Measurements from ENCODE around the gene ORC6.

- TF ChIP-seq SMC3 (IDR thresholded peaks at IDR 0.05; ENCODE audit: borderline replicate concordance, low read length) (no peak), CTCF (IDR thresholded peaks at IDR 0.05 in 2 of 3, conservative IDR thresholded peaks at IDR 0.05 in 1 of 3; ENCODE audit: control insufficient read depth in 2 of 3, extremely low read depth in 1 of 3, insufficient read depth in 1 of 3, low read depth in 3 of 3, low read length in 3 of 3) (no peak), POLR2AphosphoS5 (IDR thresholded peaks at IDR 0.05; ENCODE audit: low read length) (no peak), MXI1 (IDR thresholded peaks at IDR 0.05; ENCODE audit: low read depth, low read length) (no peak), EGR1 (IDR thresholded peaks at IDR 0.05; ENCODE audit: borderline replicate concordance in 1 of 2, low read depth in 2 of 2, low read length in 2 of 2) (no peak), ATF2 (IDR thresholded peaks at IDR 0.05; ENCODE audit: low read length) (no peak), ZBED1 (IDR thresholded peaks at IDR 0.05; ENCODE audit: borderline replicate concordance) (no peak), ZBTB33 (IDR thresholded peaks at IDR 0.05) (no peak), MYC (IDR thresholded peaks at IDR 0.05; ENCODE audit: insufficient read depth, insufficient read length, insufficient replicate concordance, low read length, severe bottlenecking) (no peak), CHD4 (IDR thresholded peaks at IDR 0.05) (no peak), NFYB (IDR thresholded peaks at IDR 0.05; ENCODE audit: insufficient read depth, low read depth, low read length) (no peak), YY1 (IDR thresholded peaks at IDR 0.05; ENCODE audit: low read depth, low read length) (no peak), BHLHE40 (IDR thresholded peaks at IDR 0.05; ENCODE audit: borderline replicate concordance in 1 of 2, low read depth in 2 of 2, low read length in 1 of 2) (no peak)
These were observed 39.2 kb upstream of the ORC6 start for GRCh38 chr16:46650254-46650623.

Measured in GM12878 (cell line).